Subcutaneous adipose tissue (tissue), 4 donors: ENCODE measurements around the gene GTF2E1. TPM values are rescaled to one million over a fixed set of nuclear protein-coding genes. Genes with fewer than 3 reads are reported as not detected.

Experiments
- CTCF ChIP-seq: fragments of 450-650 bp; IDR thresholded peaks from one replicate; pipeline ENCODE4 v1.5.1; 2016; ENCODE audit warnings: low read depth, mild to moderate bottlenecking, control low read depth, antibody characterized with exemption, moderate library complexity
- total RNA-seq, 4 donors: library from RNA; depleted of rRNA; stranded (reverse); fragments of >200 nt; gene quantifications; one replicate each; pipeline ENCODE4 v1.1.0, GENCODE V29; 2016

Gene GTF2E1
- total RNA-seq, 4 donors from 2014 or later, result 10.2 to 16.0 (median 12.1) TPM

GRCh38 chr3:120713262-120713661, 29.3 kb upstream of the GTF2E1 start:
- no peak for TF ChIP-seq CTCF

- TF ChIP-seq CTCF, result no peak
These were observed 15.8 kb upstream of the GTF2E1 start for GRCh38 chr3:120726791-120727190.

- TF ChIP-seq CTCF, result no peak
These were observed 11.7 kb upstream of the GTF2E1 start for GRCh38 chr3:120730576-120731542.

GRCh38 chr3:120741320-120741719, 1.2 kb upstream of the GTF2E1 start:
- no peak for TF ChIP-seq CTCF

GRCh38 chr3:120741837-120742197, 727 bp upstream of the GTF2E1 start:
- no peak for TF ChIP-seq CTCF

GRCh38 chr3:120742849-120743365, 363 bp downstream of the GTF2E1 start:
- TF ChIP-seq CTCF, result no peak

GRCh38 chr3:120743556-120744195, 1.1 kb downstream of the GTF2E1 start:
- TF ChIP-seq CTCF, result no peak
